Ramos (cell line): ENCODE results near the gene NSUN6.
"Not testable (repeated sequence)": the region's sequence is repeated elsewhere in the genome, so short reads cannot be mapped to it uniquely, and the experiment has no call there.

Source experiments
- in situ Hi-C: fragments of 300-500 bp; cut with MboI; formaldehyde crosslinking; loops from one replicate; pipeline ENCODE4 v1.14.3; 2022; ENCODE audit warnings: low sequenced_read_pairs; ENCODE audit not compliant: unreplicated experiment

The NSUN6 gene

GRCh38 chr10:18660816-18661431, 9.5 kb upstream of the NSUN6 start:
- in situ Hi-C loops: no loop called here

GRCh38 chr10:18659819-18660535, 8.6 kb upstream of the NSUN6 start:
- in situ Hi-C loops: no loop called here

- in situ Hi-C loops: no loop called here
Measured at GRCh38 chr10:18659125-18659818, 7.9 kb upstream of the NSUN6 start, which contains the start of gene ARL5B. ARL5B (plus strand) TSS chr10:18659431; CDS start chr10:18659638, 207 bp downstream.

- in situ Hi-C loops: no loop called here
Measured at GRCh38 chr10:18658271-18659124, 7.1 kb upstream of the NSUN6 start.

- in situ Hi-C loops: no loop called here
Measured at GRCh38 chr10:18656724-18657123, 5.3 kb upstream of the NSUN6 start.

- in situ Hi-C loops: no loop called here
Measured at GRCh38 chr10:18653112-18653511, 1.7 kb upstream of the NSUN6 start.

GRCh38 chr10:18650404-18650997, 886 bp downstream of the NSUN6 start:
- in situ Hi-C loops: no loop called here

GRCh38 chr10:18649364-18649959, 1.9 kb downstream of the NSUN6 start:
- in situ Hi-C loops: no loop called here

GRCh38 chr10:18647945-18648344, 3.4 kb downstream of the NSUN6 start:
- in situ Hi-C loops: no loop called here

GRCh38 chr10:18647151-18647550, 4.2 kb downstream of the NSUN6 start:
- in situ Hi-C loops: no loop called here

- in situ Hi-C loops: not testable (repeated sequence)
Measured at GRCh38 chr10:18639719-18640118, 11.7 kb downstream of the NSUN6 start.

- in situ Hi-C loops: not testable (repeated sequence)
Measured at GRCh38 chr10:18637400-18637799, 14.0 kb downstream of the NSUN6 start.

- in situ Hi-C loops: no loop called here
Measured at GRCh38 chr10:18635995-18636394, 15.4 kb downstream of the NSUN6 start.

GRCh38 chr10:18632500-18632899, 18.9 kb downstream of the NSUN6 start:
- in situ Hi-C loops: not testable (repeated sequence)

GRCh38 chr10:18627452-18628018, 23.9 kb downstream of the NSUN6 start:
- in situ Hi-C loops: not testable (repeated sequence)

- in situ Hi-C loops: no loop called here
Measured at GRCh38 chr10:18625886-18626285, 25.5 kb downstream of the NSUN6 start.

GRCh38 chr10:18623671-18624070, 27.7 kb downstream of the NSUN6 start:
- in situ Hi-C loops: not testable (repeated sequence)

GRCh38 chr10:18620856-18621255, 30.5 kb downstream of the NSUN6 start:
- in situ Hi-C loops: no loop called here

- in situ Hi-C loops: no loop called here
Measured at GRCh38 chr10:18619016-18619415, 32.4 kb downstream of the NSUN6 start.
